Muscle layer of colon (tissue), 2 donors: ENCODE measurements around the gene ANGPTL8.
A peak's percentile ranks its signal among the peaks of the same experiment; 100 is the strongest.

Experiments
- H3K27ac ChIP-seq: one replicate; pipeline ENCODE4 v1.7.0; 2013; ENCODE audit warnings: low read depth, mild to moderate bottlenecking, low read length, moderate library complexity
- H3K27me3 ChIP-seq, 2 donors: one replicate each; pipeline ENCODE4 v1.7.0; 2013; ENCODE audit warnings: low read length in 2 of 2, mild to moderate bottlenecking in 2 of 2; ENCODE audit not compliant: insufficient read depth in 2 of 2, control insufficient read depth in 1 of 2
- H3K36me3 ChIP-seq: one replicate; pipeline ENCODE4 v1.7.0; 2013; ENCODE audit warnings: mild to moderate bottlenecking, low read length; ENCODE audit not compliant: insufficient read depth
- H3K4me1 ChIP-seq: one replicate; pipeline ENCODE4 v1.7.0; 2013; ENCODE audit warnings: mild to moderate bottlenecking, low read length; ENCODE audit not compliant: insufficient read depth
- H3K4me3 ChIP-seq, 2 donors: one replicate each; pipeline ENCODE4 v1.7.0; 2013; ENCODE audit warnings: low read length in 2 of 2, low read depth in 1 of 2, mild to moderate bottlenecking in 1 of 2, moderate library complexity in 1 of 2
- H3K9ac ChIP-seq: one replicate; pipeline ENCODE4 v1.7.0; 2013; ENCODE audit warnings: low read length
- H3K9me3 ChIP-seq: one replicate; pipeline ENCODE4 v1.7.0; 2013; ENCODE audit warnings: mild to moderate bottlenecking, low read length
- donor health status: abdominal sarcoma.
- donor health status: Adenocarcinoma of cecum.

ANGPTL8 gene

DNA sequence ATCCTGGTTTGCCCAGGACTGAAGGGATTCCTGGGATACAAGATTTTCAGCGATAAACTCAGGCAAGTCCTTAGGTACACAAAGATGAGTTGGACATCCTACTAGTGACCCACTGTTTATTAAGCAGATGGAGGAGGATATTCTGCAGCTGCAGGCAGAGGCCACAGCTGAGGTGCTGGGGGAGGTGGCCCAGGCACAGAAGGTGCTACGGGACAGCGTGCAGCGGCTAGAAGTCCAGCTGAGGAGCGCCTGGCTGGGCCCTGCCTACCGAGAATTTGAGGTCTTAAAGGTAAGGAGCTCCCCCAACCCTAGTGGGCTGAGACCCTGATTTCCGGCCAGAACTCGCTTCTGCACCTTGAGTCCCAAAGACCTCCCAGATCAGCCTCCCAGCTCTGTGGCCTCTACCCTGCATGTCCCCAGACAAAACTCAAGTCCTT lies 607 bp downstream of the ANGPTL8 start:
- no peak overlapping the region for H3K4me3 ChIP-seq
- H3K36me3 ChIP-seq = no peaks in the 10 kb centered on the region
- no peak overlapping the region for H3K9ac ChIP-seq
- no peak overlapping the region for H3K27ac ChIP-seq
- H3K27me3 ChIP-seq = no peaks in the 10 kb centered on the region
- H3K9me3 ChIP-seq = no peaks in the 10 kb centered on the region
- H3K4me1 ChIP-seq = peaks cover 5% of the 10 kb centered on the region

DNA sequence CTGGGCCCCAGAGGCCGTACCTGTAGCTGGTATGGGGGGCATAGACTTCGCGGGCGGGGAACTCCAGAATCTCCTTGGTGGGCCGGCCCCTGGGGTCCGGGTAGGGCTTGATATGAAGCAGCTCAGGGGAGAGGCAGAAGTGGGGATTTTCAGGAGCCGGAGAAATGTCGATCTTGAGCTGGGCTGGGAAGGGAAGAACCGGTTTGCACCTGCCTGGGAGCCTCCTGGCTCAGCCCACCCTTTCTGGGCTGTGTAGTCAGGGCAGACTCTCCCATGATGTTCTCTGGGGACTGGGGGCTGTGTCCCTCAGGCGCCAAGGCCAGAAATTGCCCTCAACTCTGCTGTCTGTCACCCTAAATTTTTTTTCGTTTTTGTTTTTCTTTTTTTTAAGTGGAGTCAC lies 2.6 kb downstream of the ANGPTL8 start:
- Histone ChIP-seq H3K27me3 (no peaks in the 10 kb centered on the region), H3K9ac (no peak overlapping the region), H3K27ac (no peak overlapping the region), H3K9me3 (no peaks in the 10 kb centered on the region), H3K4me3 (no peak overlapping the region), H3K4me1 (peaks cover 5% of the 10 kb centered on the region), H3K36me3 (no peaks in the 10 kb centered on the region)

DNA sequence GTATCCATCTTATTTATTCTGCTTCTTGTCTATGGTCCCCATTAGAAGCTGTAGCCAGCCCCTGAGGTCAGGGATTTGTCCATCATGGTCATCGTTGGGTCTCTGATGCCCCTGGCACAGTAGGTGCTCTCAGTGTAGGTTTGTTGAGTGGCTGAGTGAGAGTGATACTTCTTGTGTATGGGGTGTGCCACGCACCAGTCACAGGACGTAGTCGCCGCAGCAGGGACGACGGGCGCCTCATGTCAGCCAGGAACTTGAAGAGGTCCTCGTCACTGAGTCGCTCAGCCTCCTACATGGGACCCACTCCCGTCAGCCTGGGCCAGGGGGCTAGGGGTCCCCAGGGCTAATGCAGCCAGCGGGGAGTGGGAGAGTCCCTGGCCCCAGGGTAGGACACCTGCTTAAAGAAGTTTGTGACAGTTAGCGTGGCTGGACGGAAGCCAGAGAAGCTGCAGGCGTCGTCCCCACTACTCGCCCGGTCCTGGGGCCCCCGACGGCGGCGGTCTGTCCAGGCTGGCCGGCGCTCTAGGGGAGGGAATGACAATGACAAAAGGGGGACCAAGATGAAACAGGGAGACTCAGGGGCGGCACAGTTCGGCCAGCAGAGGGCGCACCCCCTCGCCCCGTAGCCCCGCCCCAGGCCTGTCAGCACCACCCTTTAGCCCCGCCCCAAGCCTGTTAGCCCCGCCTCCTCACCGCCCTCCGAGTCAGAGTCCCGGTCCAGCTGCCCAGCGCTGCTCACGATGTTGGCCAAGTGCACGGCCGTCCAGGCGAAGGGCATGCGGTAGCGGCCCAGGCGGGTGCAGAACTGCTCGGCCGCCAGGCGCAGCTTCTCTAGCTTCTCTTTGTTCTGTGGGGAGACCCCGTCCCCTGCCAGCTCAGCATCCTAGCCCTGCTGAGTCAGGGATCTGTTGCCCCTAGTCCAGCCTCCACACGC lies 3.7 kb downstream of the ANGPTL8 start:
- no peaks in the 10 kb centered on the region for H3K9me3 ChIP-seq
- H3K4me3 ChIP-seq = peak overlapping the region; percentile 32 to 47
- H3K27ac ChIP-seq = peak overlapping the region; percentile 14
- H3K36me3 ChIP-seq = peaks cover 5% of the 10 kb centered on the region
- no peaks in the 10 kb centered on the region for H3K27me3 ChIP-seq
- no peak overlapping the region for H3K9ac ChIP-seq
- peaks cover 5% of the 10 kb centered on the region for H3K4me1 ChIP-seq

GRCh38 chr19:11243798-11244169 lies 4.4 kb downstream of the ANGPTL8 start:
- Histone ChIP-seq H3K4me1 (peaks cover 5% of the 10 kb centered on the region), H3K36me3 (peaks cover 11% of the 10 kb centered on the region), H3K9ac (no peak overlapping the region), H3K9me3 (no peaks in the 10 kb centered on the region), H3K4me3 (peak overlapping the region; percentile 32 to 47), H3K27ac (no peak overlapping the region), H3K27me3 (no peaks in the 10 kb centered on the region)

DNA sequence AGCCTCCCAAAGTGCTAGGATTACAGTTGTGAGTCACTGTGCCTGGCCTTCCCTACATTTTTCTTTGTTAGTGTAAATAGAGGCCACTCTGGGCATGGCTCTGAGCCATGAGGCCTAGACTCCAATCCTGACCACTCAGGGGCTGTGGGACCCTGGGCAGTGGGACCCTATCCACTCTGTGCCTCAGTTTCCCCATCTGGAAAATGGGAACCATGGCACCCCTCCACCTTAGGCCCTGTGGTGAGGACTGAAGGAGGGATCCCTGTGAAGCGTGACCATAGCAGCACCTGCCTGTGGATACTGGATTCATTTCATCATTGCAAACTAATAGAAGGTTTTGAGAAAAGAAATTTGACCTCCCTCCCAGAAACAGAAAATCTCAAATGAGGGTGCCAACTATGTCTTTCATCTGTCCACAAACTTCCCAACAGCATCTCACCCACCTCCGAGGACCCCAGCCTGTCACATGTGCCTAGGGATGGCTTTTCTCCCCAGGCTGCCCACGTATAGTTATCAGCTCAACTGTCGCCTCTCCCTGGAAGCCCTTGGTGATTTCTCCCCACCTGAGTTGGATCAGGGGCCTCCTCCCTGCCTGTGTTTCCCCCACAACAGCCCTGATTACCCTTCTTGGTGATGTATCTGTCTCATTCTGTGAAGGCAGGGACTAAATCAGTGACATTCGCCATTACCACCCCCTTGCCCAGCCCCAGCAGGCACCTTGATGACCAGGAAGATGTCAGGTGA lies 5.6 kb downstream of the ANGPTL8 start:
- Histone ChIP-seq H3K9me3 (no peaks in the 10 kb centered on the region), H3K27ac (no peak overlapping the region), H3K4me3 (no peak overlapping the region), H3K4me1 (peaks cover 5% of the 10 kb centered on the region), H3K27me3 (no peaks in the 10 kb centered on the region), H3K9ac (no peak overlapping the region), H3K36me3 (peaks cover 13% of the 10 kb centered on the region)

DNA sequence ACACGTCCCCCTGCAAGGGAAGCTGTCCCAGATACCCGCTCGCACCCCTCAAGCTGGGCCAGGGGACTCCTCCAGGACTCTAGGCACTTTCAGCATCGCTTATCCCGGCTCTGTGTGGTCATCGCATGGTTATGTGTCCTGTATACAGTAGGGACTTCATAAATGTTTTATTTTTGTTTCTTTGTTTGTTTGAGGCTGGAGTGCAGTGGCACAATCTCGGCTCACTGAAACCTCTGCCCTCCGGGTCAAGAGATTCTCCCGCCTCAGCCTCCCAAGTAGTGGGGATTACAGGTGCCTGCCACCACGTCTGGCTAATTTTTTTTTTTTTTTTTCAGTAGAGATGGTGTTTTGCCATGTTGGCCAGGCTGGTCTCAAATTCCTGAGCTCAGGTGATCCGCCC lies 7.5 kb downstream of the ANGPTL8 start:
- Histone ChIP-seq H3K4me1 (peaks cover 5% of the 10 kb centered on the region), H3K9me3 (no peaks in the 10 kb centered on the region), H3K27ac (no peak overlapping the region), H3K4me3 (no peak overlapping the region), H3K27me3 (no peaks in the 10 kb centered on the region), H3K36me3 (peaks cover 22% of the 10 kb centered on the region), H3K9ac (no peak overlapping the region)

DNA sequence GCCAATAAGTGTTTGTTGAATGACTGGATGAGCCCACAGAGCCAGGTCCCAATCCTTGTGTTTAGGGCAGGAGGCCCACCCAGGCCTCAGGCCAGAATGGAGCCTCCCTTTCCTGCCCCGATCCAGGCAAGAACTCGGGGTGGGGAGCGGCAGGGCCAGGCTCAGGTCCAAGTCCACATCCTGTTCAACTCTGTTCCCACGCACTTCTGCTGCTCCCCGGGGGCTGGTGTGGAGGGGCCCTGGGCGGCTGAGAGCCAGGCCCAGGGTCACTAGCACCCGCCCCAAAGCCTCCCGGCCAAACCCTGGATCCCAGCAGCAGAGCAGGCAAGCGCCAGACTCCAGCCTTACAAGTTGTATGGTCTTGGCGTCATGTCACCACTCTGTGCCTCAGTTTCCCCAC lies 8.0 kb downstream of the ANGPTL8 start:
- H3K36me3 ChIP-seq = peaks cover 26% of the 10 kb centered on the region
- no peaks in the 10 kb centered on the region for H3K27me3 ChIP-seq
- no peak overlapping the region for H3K9ac ChIP-seq
- no peaks in the 10 kb centered on the region for H3K9me3 ChIP-seq
- H3K4me1 ChIP-seq = peaks cover 5% of the 10 kb centered on the region
- H3K4me3 ChIP-seq = no peak overlapping the region
- H3K27ac ChIP-seq = no peak overlapping the region

- Histone ChIP-seq H3K9me3 (no peaks in the 10 kb centered on the region), H3K27me3 (no peaks in the 10 kb centered on the region), H3K36me3 (peaks cover 28% of the 10 kb centered on the region), H3K4me3 (no peak overlapping the region), H3K27ac (no peak overlapping the region), H3K4me1 (peaks cover 5% of the 10 kb centered on the region), H3K9ac (no peak overlapping the region)
Measured at GRCh38 chr19:11247934-11248333, 8.5 kb downstream of the ANGPTL8 start.

DNA sequence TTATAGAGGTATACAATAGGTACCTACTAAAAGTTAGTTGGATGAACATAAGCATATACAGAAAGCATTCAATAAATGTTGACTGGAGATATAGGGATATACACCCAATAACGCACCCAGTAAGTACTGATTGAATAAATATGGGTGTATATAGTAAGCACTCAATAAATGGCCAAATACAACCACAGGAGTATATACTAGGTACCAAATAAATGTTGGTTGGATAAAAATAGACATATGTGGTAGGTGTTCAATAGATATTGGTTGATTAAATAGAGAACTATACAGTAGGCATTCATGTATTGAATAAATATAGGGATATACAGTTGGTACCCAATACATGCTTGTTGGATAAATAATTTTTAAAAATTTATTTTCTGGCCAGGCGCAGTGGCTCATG lies 9.4 kb downstream of the ANGPTL8 start:
- Histone ChIP-seq H3K27ac (no peak overlapping the region), H3K4me3 (no peak overlapping the region), H3K27me3 (no peaks in the 10 kb centered on the region), H3K9ac (no peak overlapping the region), H3K9me3 (no peaks in the 10 kb centered on the region), H3K36me3 (peaks cover 28% of the 10 kb centered on the region), H3K4me1 (peaks cover under 1% of the 10 kb centered on the region)

- peaks cover 28% of the 10 kb centered on the region for H3K36me3 ChIP-seq
- H3K9ac ChIP-seq = no peak overlapping the region
- no peaks in the 10 kb centered on the region for H3K9me3 ChIP-seq
- H3K27me3 ChIP-seq = no peaks in the 10 kb centered on the region
- H3K4me3 ChIP-seq = no peak overlapping the region
- H3K4me1 ChIP-seq = no peaks in the 10 kb centered on the region
- no peak overlapping the region for H3K27ac ChIP-seq
Measured at GRCh38 chr19:11251217-11251616, 11.8 kb downstream of the ANGPTL8 start.

DNA sequence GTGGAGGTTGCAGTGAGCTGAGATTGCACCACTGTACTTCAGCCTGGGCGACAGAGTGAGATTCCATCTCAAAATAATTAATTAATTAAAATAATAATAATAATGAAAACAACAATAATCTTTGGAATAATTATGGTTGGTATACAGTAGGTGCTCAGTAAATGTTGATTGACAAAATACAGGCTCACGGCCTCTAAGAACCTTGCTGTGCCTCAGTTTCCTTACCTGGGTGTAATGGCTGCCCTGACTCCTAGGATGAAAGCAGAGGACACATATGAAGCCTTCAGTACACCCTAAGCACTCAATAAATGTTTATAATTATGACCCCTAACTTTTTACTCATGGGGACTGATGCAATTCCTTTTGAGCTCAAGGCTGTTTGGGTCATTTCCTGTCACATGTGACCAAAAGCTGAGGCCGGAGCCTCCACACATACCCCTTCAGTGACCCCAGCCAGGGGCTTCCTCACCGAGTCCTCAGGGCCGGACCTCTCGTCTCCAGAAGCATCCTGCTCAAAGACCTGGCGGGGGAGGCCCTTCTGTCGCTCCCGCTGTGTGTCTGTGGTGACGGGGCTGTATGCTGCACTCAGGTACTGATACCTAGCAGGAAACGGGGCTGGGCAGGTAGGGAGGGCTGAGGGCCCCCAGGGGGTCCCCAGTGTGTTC lies 12.4 kb downstream of the ANGPTL8 start:
- H3K27ac ChIP-seq = no peak overlapping the region

More for the DNA sequence above, 12.4 kb downstream of the ANGPTL8 start:
- Histone ChIP-seq H3K4me3 (no peak overlapping the region), H3K9me3 (no peaks in the 10 kb centered on the region), H3K36me3 (peaks cover 28% of the 10 kb centered on the region), H3K4me1 (no peaks in the 10 kb centered on the region), H3K9ac (no peak overlapping the region), H3K27me3 (no peaks in the 10 kb centered on the region)
